AG20443 (cell line): Measurements from ENCODE around the gene LIMS1.
"Not testable (repeated sequence)": the region's sequence is repeated elsewhere in the genome, so short reads cannot be mapped to it uniquely, and the experiment has no call there.

ENCODE experiments used
- DNase-seq: peaks from one replicate; pipeline ENCODE4 v3.0.0; 2012; ENCODE audit warnings: low spot score, mixed read lengths

Gene LIMS1

GRCh38 chr2:108587621-108588020 lies 53.4 kb downstream of the LIMS1 start:
- peak; percentile 56 for DNase-seq

- no peak for DNase-seq
Observed at GRCh38 chr2:108588070-108588668, 53.9 kb downstream of the LIMS1 start.

GRCh38 chr2:108589372-108589771 lies 55.1 kb downstream of the LIMS1 start:
- no peak for DNase-seq

DNA sequence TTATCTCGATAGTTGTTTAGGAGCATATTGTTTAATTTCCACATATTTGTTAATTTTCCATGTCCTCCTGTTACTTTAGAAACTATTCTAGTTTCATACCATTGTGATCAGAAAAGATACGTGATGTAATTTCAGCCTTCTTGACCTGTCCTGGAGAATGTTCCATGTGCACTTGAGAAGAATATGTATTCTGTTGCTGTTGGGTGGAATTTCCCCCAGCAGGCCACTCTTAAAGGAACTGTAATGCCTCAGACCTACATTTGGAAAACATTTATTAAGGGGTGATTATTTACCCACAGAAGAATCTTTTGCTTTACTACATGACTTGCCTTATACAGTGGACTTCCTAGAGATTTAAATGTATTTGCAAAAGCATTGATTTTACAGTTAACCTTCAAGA lies 55.5 kb downstream of the LIMS1 start:
- no peak for DNase-seq

GRCh38 chr2:108591163-108591562 lies 56.9 kb downstream of the LIMS1 start:
- DNase-seq, result no peak

DNA sequence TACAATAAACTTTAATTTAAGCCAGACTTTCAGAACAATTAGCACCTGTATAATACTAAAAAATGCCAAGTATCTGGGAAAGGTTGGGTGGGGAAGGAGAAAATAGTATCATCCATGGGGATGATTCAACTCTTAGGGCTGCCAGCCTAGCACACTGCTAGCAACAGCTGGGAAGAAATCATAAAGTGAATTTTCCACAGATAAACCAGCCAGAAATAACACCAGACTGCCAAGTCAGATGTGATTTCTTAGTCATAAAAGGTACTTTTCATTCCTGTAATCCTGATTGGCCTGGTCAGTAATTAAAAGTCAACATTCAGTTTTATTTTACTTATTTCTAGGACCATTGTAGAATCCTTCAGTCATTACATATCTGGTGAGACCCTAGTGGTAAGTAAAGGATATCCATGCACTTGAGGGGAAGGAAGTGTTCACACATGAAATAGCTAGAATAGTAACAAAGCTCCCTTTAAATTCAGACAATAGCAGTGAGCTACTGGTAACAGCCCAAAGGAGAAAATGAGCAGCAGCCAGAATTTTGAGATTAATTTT lies 59.4 kb downstream of the LIMS1 start:
- peak; percentile 72 for DNase-seq

DNA sequence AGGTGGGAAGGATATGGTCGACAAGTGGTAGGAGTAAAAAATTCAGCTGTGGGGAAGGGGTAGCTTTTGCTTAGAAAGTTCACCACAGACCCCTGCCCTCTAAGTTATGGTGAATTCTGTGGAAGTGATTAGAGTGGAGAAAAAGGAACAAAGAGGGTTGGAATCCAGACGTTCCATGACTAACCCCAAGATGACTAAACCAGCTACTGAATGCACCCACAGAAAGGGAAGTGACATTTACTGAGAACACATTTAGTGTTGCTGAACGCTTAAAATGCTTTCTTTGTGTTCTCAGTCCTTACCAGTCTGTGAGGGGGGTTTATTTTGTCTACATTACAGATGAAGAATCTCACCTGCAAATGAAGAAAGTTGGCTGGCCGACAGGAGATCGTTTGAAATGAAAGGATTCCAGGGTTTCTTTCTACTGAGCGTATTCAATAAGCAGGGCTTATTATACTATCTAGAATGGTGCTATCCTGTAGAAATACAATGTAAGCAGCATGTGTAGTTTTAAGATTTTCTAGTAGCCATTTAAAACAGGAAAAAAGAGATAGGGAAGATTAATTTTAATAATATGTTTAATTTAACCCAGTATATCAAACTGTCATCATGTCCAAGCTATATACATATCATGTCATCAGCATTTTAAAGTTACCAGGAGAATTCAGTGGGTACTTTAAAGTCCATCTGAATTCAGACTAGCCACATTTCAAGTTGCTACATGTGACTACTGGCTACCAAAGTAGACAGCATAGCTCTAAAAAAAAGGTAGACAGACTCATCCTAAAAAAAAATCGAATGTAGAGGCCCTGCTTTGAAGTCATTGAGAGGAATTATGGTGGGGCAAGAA lies 60.1 kb downstream of the LIMS1 start:
- DNase-seq, result peak; percentile 62

GRCh38 chr2:108594982-108595464 lies 60.8 kb downstream of the LIMS1 start:
- peak; percentile 54 for DNase-seq

- not testable (repeated sequence) for DNase-seq
Observed at GRCh38 chr2:108595771-108596170, 61.5 kb downstream of the LIMS1 start.

GRCh38 chr2:108597105-108597744 lies 63.0 kb downstream of the LIMS1 start:
- DNase-seq, result not testable (repeated sequence)

- not testable (repeated sequence) for DNase-seq
Observed at GRCh38 chr2:108601199-108601598, 66.9 kb downstream of the LIMS1 start.

GRCh38 chr2:108602422-108602821 lies 68.2 kb downstream of the LIMS1 start:
- no peak for DNase-seq

DNA sequence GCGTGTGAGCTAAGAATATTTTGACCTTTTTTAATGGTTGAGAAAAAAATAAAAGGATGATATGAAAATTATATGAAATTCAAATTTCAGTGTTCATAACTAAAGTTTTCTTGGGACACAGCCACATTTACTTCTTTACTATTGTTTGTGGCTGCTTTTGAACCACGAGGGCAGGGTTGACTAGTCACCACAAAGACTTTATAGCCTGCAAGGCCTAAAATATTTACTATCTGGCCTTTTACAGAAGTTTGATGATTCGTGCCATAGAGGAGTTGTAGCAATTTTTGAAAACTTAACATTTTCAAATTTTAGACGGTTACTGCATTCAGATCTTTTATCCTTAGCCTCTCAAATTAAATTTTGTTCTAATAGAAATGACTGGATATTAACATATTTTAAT lies 69.9 kb downstream of the LIMS1 start:
- peak; percentile 52 for DNase-seq

GRCh38 chr2:108605947-108606346 lies 71.7 kb downstream of the LIMS1 start:
- no peak for DNase-seq

DNA sequence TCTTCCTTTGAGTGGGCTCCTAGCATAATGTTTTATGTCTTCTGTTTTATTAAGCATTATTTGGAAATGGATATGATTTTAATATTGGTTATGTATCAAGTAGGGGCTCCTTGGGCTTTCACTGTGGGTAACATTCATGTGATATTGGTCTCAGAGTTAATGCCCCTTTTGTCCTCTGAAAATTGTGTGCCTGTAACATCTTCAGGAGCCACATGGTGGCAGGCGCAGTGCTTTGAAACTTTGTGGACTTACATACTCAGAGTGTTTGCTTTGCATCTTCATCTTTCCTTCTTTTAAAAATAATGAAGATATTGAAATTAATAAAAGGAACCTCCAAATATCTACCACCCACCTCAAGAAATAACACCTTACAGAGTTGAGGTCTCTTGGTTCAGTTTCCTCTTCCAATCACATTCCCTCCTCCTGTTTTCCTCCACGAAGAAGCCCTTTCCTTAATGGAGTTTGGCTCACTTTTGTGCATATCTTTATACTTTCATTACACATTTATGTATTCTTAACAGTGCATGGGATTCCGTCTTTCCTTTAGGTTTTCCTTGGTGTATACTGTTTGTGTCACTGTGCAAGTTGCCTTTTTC lies 73.5 kb downstream of the LIMS1 start:
- DNase-seq, result no peak

- no peak for DNase-seq
Observed at GRCh38 chr2:108611021-108611420, 76.8 kb downstream of the LIMS1 start.

DNA sequence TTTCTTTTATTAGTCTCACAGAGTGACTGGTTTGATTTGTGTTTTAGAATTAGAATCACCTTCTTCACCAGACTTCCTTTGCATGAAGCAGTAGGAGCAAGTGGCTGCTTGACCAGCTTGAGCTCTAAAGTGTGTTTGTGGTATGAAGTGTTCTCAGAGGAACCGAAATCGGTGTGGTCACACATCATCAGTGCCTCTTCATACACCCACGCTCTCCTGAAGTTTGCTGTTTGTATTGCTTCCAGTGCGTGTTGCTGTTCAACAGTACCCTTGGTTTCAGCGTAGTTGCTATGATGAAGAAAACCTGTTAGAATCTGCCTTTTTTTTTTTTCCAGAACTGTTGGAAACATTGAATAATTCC lies 77.9 kb downstream of the LIMS1 start:
- DNase-seq, result no peak

GRCh38 chr2:108612514-108613183 lies 78.4 kb downstream of the LIMS1 start:
- DNase-seq, result no peak

- no peak for DNase-seq
Observed at GRCh38 chr2:108613261-108614042, 79.2 kb downstream of the LIMS1 start.

DNA sequence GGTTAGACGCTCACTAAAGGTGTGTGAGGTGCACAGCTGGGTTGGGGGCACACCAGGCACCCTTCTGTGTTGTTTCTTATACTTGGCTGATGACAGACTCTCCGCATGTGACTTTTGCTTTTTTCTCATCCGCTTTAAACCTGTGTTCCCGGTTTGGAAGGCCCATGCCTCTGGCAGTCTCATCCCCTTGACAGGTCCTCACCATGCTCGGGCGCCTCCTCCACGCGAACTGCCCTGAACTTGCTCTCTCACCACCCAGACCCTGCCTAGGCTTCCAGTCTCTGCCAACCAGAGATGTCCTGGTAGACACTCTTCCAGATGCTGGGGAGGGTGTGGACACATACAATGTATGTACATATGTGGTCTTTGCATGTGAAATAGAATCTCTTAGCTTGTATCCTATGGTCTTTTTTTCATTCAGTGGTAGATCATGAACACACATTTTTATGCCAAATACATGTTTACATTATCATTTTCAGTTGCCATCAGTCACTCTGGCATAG lies 79.8 kb downstream of the LIMS1 start:
- DNase-seq, result no peak

DNA sequence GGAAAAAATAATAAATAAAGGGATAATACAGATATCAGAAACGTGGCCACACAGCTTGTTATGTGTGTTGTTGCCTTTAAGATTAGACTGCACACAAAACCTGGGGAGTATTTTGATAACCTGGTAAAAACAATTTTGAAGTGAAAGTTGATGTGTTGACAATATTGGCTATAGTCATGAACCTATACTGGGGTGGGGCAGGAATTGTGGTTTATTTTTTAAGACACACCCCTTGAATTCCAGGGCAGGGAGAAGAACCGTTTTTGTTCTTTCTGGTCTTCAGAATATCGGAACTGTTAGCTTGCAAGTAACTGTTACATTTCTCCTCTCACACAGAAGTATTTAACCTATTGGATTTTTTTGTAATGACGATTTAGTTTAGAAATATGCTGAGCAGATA lies 80.4 kb downstream of the LIMS1 start:
- no peak for DNase-seq
